ENCODE results near the gene MAP2K1.

Gene MAP2K1

GRCh38 chr15:66394472-66394871 is 7.8 kb downstream of the MAP2K1 start:
- no peak for DNase-seq

- DNase-seq: no peak
Measured at GRCh38 chr15:66394915-66395314, 8.2 kb downstream of the MAP2K1 start.

- DNase-seq: no peak
Measured at GRCh38 chr15:66399276-66399675, 12.6 kb downstream of the MAP2K1 start.

- no peak for DNase-seq
Measured at GRCh38 chr15:66400351-66400774, 13.7 kb downstream of the MAP2K1 start.

GRCh38 chr15:66401130-66402021 is 14.7 kb downstream of the MAP2K1 start:
- DNase-seq: no peak

GRCh38 chr15:66402761-66403284 is 16.1 kb downstream of the MAP2K1 start:
- no peak for DNase-seq

GRCh38 chr15:66403323-66403722 is 16.6 kb downstream of the MAP2K1 start:
- no peak for DNase-seq

GRCh38 chr15:66404122-66404521 is 17.4 kb downstream of the MAP2K1 start:
- no peak for DNase-seq

- DNase-seq: no peak
Measured at GRCh38 chr15:66404532-66404931, 17.8 kb downstream of the MAP2K1 start.

GRCh38 chr15:66405007-66405406 is 18.3 kb downstream of the MAP2K1 start:
- DNase-seq: no peak

GRCh38 chr15:66405615-66406014 is 18.9 kb downstream of the MAP2K1 start:
- DNase-seq: peak in 2 of 3 experiments; percentile 34 to 78

GRCh38 chr15:66408254-66408653 is 21.5 kb downstream of the MAP2K1 start:
- DNase-seq: no peak

GRCh38 chr15:66408675-66409282 is 22.1 kb downstream of the MAP2K1 start:
- DNase-seq: no peak

- DNase-seq: no peak
Measured at GRCh38 chr15:66409565-66410108, 22.9 kb downstream of the MAP2K1 start.

GRCh38 chr15:66411190-66411589 is 24.5 kb downstream of the MAP2K1 start:
- no peak for DNase-seq

GRCh38 chr15:66412220-66412619 is 25.5 kb downstream of the MAP2K1 start:
- DNase-seq: no peak

GRCh38 chr15:66413579-66413978 is 26.9 kb downstream of the MAP2K1 start:
- no peak for DNase-seq

GRCh38 chr15:66415360-66415759 is 28.6 kb downstream of the MAP2K1 start:
- no peak for DNase-seq

GRCh38 chr15:66417736-66418135 is 31.0 kb downstream of the MAP2K1 start:
- DNase-seq: no peak

- no peak for DNase-seq
Measured at GRCh38 chr15:66419471-66419870, 32.8 kb downstream of the MAP2K1 start.

GRCh38 chr15:66422347-66422746 is 35.6 kb downstream of the MAP2K1 start:
- no peak for DNase-seq

GRCh38 chr15:66423149-66423548 is 36.4 kb downstream of the MAP2K1 start:
- no peak for DNase-seq

- no peak for DNase-seq
Measured at GRCh38 chr15:66424963-66425612, 38.4 kb downstream of the MAP2K1 start.

Data from NCI-H1417 (cell line).